Thoracic aorta (tissue), 2 donors: ENCODE data around the gene CPT1C. TPM values are rescaled to one million over a fixed set of nuclear protein-coding genes. Genes with fewer than 3 reads are reported as not detected.

Source experiments
- ATAC-seq: fragments of 150-250 bp; one replicate; pipeline ENCODE4 v1.8.0; 2017; ENCODE audit warnings: low read depth; ENCODE audit not compliant: insufficient number of reproducible peaks, low FRiP score
- DNase-seq: peaks from one replicate; pipeline ENCODE4 v3.0.0-alpha.2; 2020; ENCODE audit warnings: low spot score
- H3K27ac ChIP-seq, 2 donors: fragments of 200-600 bp; sonication (generic); 1 replicate in 1 of 2; 2 replicates in 1 of 2; pipeline ENCODE4 v1.5.1; 2016; ENCODE audit warnings: mild to moderate bottlenecking in 2 of 2, moderate library complexity in 2 of 2
- H3K27me3 ChIP-seq: fragments of 200-600 bp; sonication (generic); replicated peaks from 2 replicates; pipeline ENCODE4 v1.6.0; 2016; ENCODE audit warnings: mild to moderate bottlenecking; ENCODE audit not compliant: insufficient read depth
- H3K36me3 ChIP-seq: fragments of 200-600 bp; sonication (generic); one replicate; pipeline ENCODE4 v1.5.1; 2016
- H3K4me1 ChIP-seq, 2 donors: fragments of 200-600 bp; sonication (generic); 1 replicate in 1 of 2; 2 replicates in 1 of 2; pipeline versions ENCODE4 v1.5.1 to v1.6.0; 2016; ENCODE audit warnings: low read depth in 2 of 2, mild to moderate bottlenecking in 1 of 2; ENCODE audit not compliant: control insufficient read depth in 1 of 2
- H3K4me3 ChIP-seq: fragments of 200-600 bp; sonication (generic); 2 replicates; pipeline ENCODE4 v1.5.1; 2016; ENCODE audit warnings: mild to moderate bottlenecking
- H3K9me3 ChIP-seq: fragments of 200-600 bp; sonication (generic); 2 replicates; pipeline ENCODE4 v1.5.1; 2016
- CTCF ChIP-seq: fragments of 200-600 bp; sonication (generic); IDR thresholded peaks from one replicate; pipeline ENCODE4 v1.5.1; 2019; ENCODE audit warnings: antibody characterized with exemption
- total RNA-seq, 2 donors: library from RNA; depleted of rRNA; stranded (reverse); fragments of >200 nt; gene quantifications; one replicate each; pipeline versions ENCODE4 v1.1.0 to v1.2.3, GENCODE V29; 2016

Gene CPT1C
- total RNA-seq, 2 donors from 2014 or later = 2.5 to 3.9 TPM

DNA sequence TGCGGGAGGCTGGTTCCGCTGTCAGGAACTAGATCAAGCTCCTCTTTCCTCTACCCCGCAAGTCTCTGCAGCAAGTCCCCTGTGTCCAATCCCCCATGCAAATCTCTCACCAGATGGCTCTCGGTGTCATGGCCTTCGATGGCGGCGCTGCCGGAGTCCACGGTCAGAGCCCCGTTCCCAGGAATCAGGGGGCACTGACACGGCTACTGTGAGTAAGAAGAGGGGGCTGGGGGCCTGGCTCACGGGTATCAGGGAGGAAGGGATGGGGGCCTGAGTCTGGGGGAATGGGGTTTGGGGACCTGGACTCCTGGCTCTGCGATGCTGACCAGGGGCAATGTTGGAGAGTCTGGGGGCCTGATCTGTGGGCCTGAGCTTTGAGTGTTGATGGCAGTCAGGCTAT lies 44.9 kb upstream of the CPT1C start:
- H3K36me3 ChIP-seq = peaks cover 34% of the 10 kb centered on the region

GRCh38 chr19:49646586-49646985 lies 44.3 kb upstream of the CPT1C start:
- peaks cover 39% of the 10 kb centered on the region for H3K36me3 ChIP-seq
- no peak for DNase-seq
- TF ChIP-seq CTCF = no peak
- H3K27ac ChIP-seq = no peak overlapping the region
- no peaks in the 10 kb centered on the region for H3K27me3 ChIP-seq
- no peak for ATAC-seq
- H3K4me3 ChIP-seq = no peak overlapping the region
- no peaks in the 10 kb centered on the region for H3K9me3 ChIP-seq
- H3K4me1 ChIP-seq = peaks cover 11 to 27% of the 10 kb centered on the region in 2 donors

More for the DNA sequence above, 44.9 kb upstream of the CPT1C start:
- Histone ChIP-seq H3K4me3 (no peak overlapping the region), H3K9me3 (no peaks in the 10 kb centered on the region), H3K27ac (no peak overlapping the region), H3K27me3 (no peaks in the 10 kb centered on the region), H3K4me1 (peaks cover 11 to 32% of the 10 kb centered on the region in 2 donors)
- ATAC-seq (no peak), DNase-seq (no peak)
- TF ChIP-seq CTCF = no peak

- Histone ChIP-seq H3K4me3 (no peak overlapping the region), H3K27me3 (no peaks in the 10 kb centered on the region), H3K36me3 (peaks cover 76% of the 10 kb centered on the region), H3K9me3 (no peaks in the 10 kb centered on the region), H3K27ac (no peak overlapping the region), H3K4me1 (no peaks in the 10 kb centered on the region)
- no peak for ATAC-seq
- TF ChIP-seq CTCF = no peak
- DNase-seq = no peak
Measured at GRCh38 chr19:49651029-49651819, 39.7 kb upstream of the CPT1C start.

- H3K9me3 ChIP-seq = no peaks in the 10 kb centered on the region
- H3K4me3 ChIP-seq = no peak overlapping the region
- TF ChIP-seq CTCF = no peak
- no peak overlapping the region for H3K27ac ChIP-seq
- H3K27me3 ChIP-seq = no peaks in the 10 kb centered on the region
- no peaks in the 10 kb centered on the region for H3K4me1 ChIP-seq
- H3K36me3 ChIP-seq = peaks cover 72% of the 10 kb centered on the region
- ATAC-seq (no peak), DNase-seq (no peak)
Measured at GRCh38 chr19:49651820-49652550, 38.9 kb upstream of the CPT1C start.
